Activated naive CD8-positive, alpha-beta T cell treated with anti-CD3 and anti-CD28 coated beads, Interleukin-2, amount 10 ng/mL, durations not matched to agents 7 days and 5 days (primary cell): ENCODE measurements around the gene SCML2. TPM values are rescaled to one million over a fixed set of nuclear protein-coding genes. Genes with fewer than 3 reads are reported as not detected.

ENCODE experiments used
- ATAC-seq: fragments of 150-1000 bp; cut with Tn5 transposase; one replicate; pipeline ENCODE4 v1.10.0; 2021; ENCODE audit warnings: low read depth, moderate library complexity
- POLR2A ChIA-PET: fragments of 350-600 bp; sonication (Branson Sonifier 250); formaldehyde crosslinking; loops from one replicate; lab custom pipeline; 2021; ENCODE audit warnings: antibody characterized with exemption; lab: Charles Lee
- DNase-seq: peaks from one replicate; pipeline ENCODE4 v3.0.0; 2021
- H3K27ac Mint-ChIP-seq: one replicate; pipeline ENCODE4 v1.8.0; 2022; ENCODE audit warnings: mild to moderate bottlenecking, mixed read lengths
- H3K27me3 Mint-ChIP-seq: one replicate; pipeline ENCODE4 v1.8.0; 2022; ENCODE audit warnings: mild to moderate bottlenecking, moderate library complexity, mixed read lengths
- H3K36me3 Mint-ChIP-seq: one replicate; pipeline ENCODE4 v1.8.0; 2021; ENCODE audit warnings: mild to moderate bottlenecking, mixed read lengths
- H3K4me1 Mint-ChIP-seq: one replicate; pipeline ENCODE4 v1.8.0; 2021; ENCODE audit warnings: mixed read lengths
- H3K4me3 Mint-ChIP-seq: one replicate; pipeline ENCODE4 v1.8.0; 2022; ENCODE audit warnings: mild to moderate bottlenecking, moderate library complexity, mixed read lengths
- H3K9me3 Mint-ChIP-seq: one replicate; pipeline ENCODE4 v1.8.0; 2021; ENCODE audit warnings: mixed read lengths
- total RNA-seq, 2 experiments: library from RNA; stranded (reverse); gene quantifications; one replicate each; pipeline ENCODE4 v1.2.3, GENCODE V29; 2021

Gene SCML2
- total RNA-seq, 2 experiments from 2014 or later = 1.8 to 2.0 TPM

- H3K4me3 Mint-ChIP-seq = no peak overlapping the region
- H3K27me3 Mint-ChIP-seq = no peaks in the 10 kb centered on the region
- POLR2A ChIA-PET = no interaction called here
- H3K27ac Mint-ChIP-seq = no peak overlapping the region
- H3K9me3 Mint-ChIP-seq = no peaks in the 10 kb centered on the region
- no peak for DNase-seq
- no peaks in the 10 kb centered on the region for H3K4me1 Mint-ChIP-seq
- no peaks in the 10 kb centered on the region for H3K36me3 Mint-ChIP-seq
- ATAC-seq = no peak
Observed at GRCh38 chrX:18227458-18227857, 127.0 kb downstream of the SCML2 start.

GRCh38 chrX:18220786-18221185 is 133.7 kb downstream of the SCML2 start, which contains the start of gene BEND2:
Gene BEND2, minus strand, starts transcription at chrX:18220886. Its CDS starts 136 bp downstream, at chrX:18220750.
- no peak within 1 kb of the TSS for H3K4me3 Mint-ChIP-seq
- H3K4me1 Mint-ChIP-seq = no peaks in the 10 kb centered on the region
- H3K9me3 Mint-ChIP-seq = no peaks in the 10 kb centered on the region
- H3K36me3 Mint-ChIP-seq = no peaks in the 10 kb centered on the region
- no peak for DNase-seq
- no peak for ATAC-seq
- H3K27me3 Mint-ChIP-seq = no peaks in the 10 kb centered on the region
- no peak within 1 kb of the TSS for H3K27ac Mint-ChIP-seq
- POLR2A ChIA-PET = no interaction called here

DNA sequence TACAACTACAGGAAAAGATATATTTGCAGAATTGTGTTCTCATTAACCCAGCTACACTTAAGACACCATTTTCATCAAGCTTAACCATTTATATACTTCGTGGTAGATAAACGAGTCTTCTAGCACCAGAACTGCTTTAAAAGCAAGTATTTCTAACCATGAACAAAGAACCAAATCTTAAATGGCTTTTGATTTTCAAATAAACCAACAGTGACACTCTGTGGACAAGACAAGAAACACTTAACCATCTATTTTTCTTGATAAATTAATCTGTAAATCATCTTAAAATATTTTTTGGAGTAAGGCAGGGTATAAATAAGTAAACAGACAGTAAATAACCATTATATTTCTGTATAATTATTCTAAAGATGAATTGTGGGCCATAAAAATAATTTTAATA is 144.0 kb downstream of the SCML2 start:
- DNase-seq (no peak), ATAC-seq (no peak)
- Mint-ChIP-seq H3K4me3 (no peak overlapping the region), H3K9me3 (no peaks in the 10 kb centered on the region), H3K27ac (no peak overlapping the region), H3K27me3 (no peaks in the 10 kb centered on the region), H3K36me3 (no peaks in the 10 kb centered on the region), H3K4me1 (no peaks in the 10 kb centered on the region)
- POLR2A ChIA-PET = no interaction called here

GRCh38 chrX:18206657-18207056 is 147.8 kb downstream of the SCML2 start:
- Mint-ChIP-seq H3K9me3 (no peaks in the 10 kb centered on the region), H3K36me3 (no peaks in the 10 kb centered on the region), H3K4me1 (no peaks in the 10 kb centered on the region), H3K27me3 (peaks cover 3% of the 10 kb centered on the region), H3K4me3 (no peak overlapping the region), H3K27ac (no peak overlapping the region)
- ATAC-seq = no peak
- DNase-seq = no peak
- POLR2A ChIA-PET = no interaction called here

DNA sequence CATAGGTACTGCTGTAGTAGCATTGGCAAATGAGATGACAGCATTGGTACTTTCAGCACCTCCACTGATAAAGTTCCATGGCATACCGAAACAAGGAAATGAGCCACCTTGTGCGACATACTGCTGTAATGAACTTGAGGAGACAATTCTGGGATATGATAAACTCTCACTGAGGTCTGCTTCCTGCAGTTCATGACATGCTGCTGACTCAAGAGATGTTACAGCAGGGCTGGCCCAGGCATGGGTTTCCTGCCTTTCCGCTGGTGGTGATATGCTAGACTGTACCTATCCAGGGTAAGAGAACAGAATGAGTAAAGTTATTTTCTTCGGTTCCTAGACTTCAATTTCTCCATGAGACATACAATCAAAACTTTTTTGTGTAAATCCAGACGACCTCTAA is 150.9 kb downstream of the SCML2 start:
- no peak for DNase-seq
- Mint-ChIP-seq H3K27ac (no peak overlapping the region), H3K36me3 (no peaks in the 10 kb centered on the region), H3K4me3 (no peak overlapping the region), H3K27me3 (peaks cover 3% of the 10 kb centered on the region), H3K4me1 (no peaks in the 10 kb centered on the region), H3K9me3 (no peaks in the 10 kb centered on the region)
- ATAC-seq = no peak
- POLR2A ChIA-PET = no interaction called here

GRCh38 chrX:18194688-18195087 is 159.8 kb downstream of the SCML2 start:
- Mint-ChIP-seq H3K4me1 (no peaks in the 10 kb centered on the region), H3K36me3 (no peaks in the 10 kb centered on the region), H3K27ac (no peak overlapping the region), H3K9me3 (no peaks in the 10 kb centered on the region), H3K27me3 (no peaks in the 10 kb centered on the region), H3K4me3 (no peak overlapping the region)
- DNase-seq (no peak), ATAC-seq (no peak)
- POLR2A ChIA-PET = no interaction called here

Other genes starting within 250 kb of the SCML2 start
- gene BEND2, start 133.8 kb downstream of the SCML2 start, total RNA-seq = not detected
- gene CDKL5, start 70.9 kb upstream of the SCML2 start, total RNA-seq = 1 to 10 TPM; 2.2 TPM